HepG2 (cell line): ENCODE data around the gene RILPL1. TPM values are rescaled to one million over a fixed set of nuclear protein-coding genes. Genes with fewer than 3 reads are reported as not detected.

Experiments
- ATAC-seq: fragments of 200-7000 bp; cut with Tn5 transposase; 3 replicates; pipeline ENCODE4 v1.9.1; 2020; ENCODE audit warnings: mild to moderate bottlenecking, moderate library complexity
- BruUV-seq: library from RNA; stranded (reverse); fragments of 400-500 nt; replicated peaks from 2 replicates; lab custom pipeline; 2021; lab: Mats Ljungman, UMichigan
- CTCF ChIA-PET: fragments of 300-600 bp; formaldehyde crosslinking; extraction: SDS; loops from one replicate; lab custom pipeline; 2021; ENCODE audit warnings: low total read pairs, inconsistent platforms, low intra/inter-chr PET ratio; lab: Yijun Ruan, JAX
- POLR2A ChIA-PET: fragments of 350-600 bp; sonication (Branson Sonifier 250); formaldehyde crosslinking; loops from one replicate; lab custom pipeline; 2020; ENCODE audit warnings: antibody characterized with exemption, inconsistent platforms; lab: Yijun Ruan, JAX
- DNase-seq: peaks from one replicate; pipeline ENCODE4 v3.0.0-alpha.2; 2015; ENCODE audit warnings: low spot score
- FAIRE-seq: peaks from 3 replicates; lab custom pipeline; 2011; peaks lifted over from hg19 to GRCh38; lab: Jason Lieb, UNC
- H2AFZ ChIP-seq: one replicate; pipeline ENCODE4 v1.6.1; 2011; ENCODE audit warnings: low read length, inconsistent platforms
- H3K27ac ChIP-seq: fragments of 300-600 bp; 3 replicates; pipeline ENCODE4 v1.8.0; 2011; ENCODE audit warnings: mixed run types, mild to moderate bottlenecking, mixed read lengths, low read length, inconsistent platforms; ENCODE audit not compliant: insufficient read depth; ENCODE audit errors: extremely low read length
- H3K27me3 ChIP-seq, 2 experiments: fragments of 200-600 bp in 1 of 2; 2 replicates in 1 of 2; 3 replicates in 1 of 2; pipeline versions ENCODE4 v1.6.0 to v1.8.0; 2011; ENCODE audit warnings: low read length in 2 of 2, mild to moderate bottlenecking in 2 of 2, moderate library complexity in 2 of 2, inconsistent platforms in 1 of 2; ENCODE audit not compliant: insufficient read depth in 2 of 2, control insufficient read depth in 1 of 2
- H3K36me3 ChIP-seq, 2 experiments: fragments of 200-600 bp in 1 of 2; replicated peaks in 1 of 2; 2 replicates in 1 of 2; 3 replicates in 1 of 2; pipeline versions ENCODE4 v1.5.1 to v1.8.0; 2011; ENCODE audit warnings: low read length in 2 of 2, inconsistent platforms in 1 of 2; ENCODE audit not compliant: insufficient read depth in 2 of 2, control insufficient read depth in 1 of 2
- H3K4me1 ChIP-seq: 2 replicates; pipeline ENCODE4 v1.5.1; 2012; ENCODE audit warnings: low read length, inconsistent platforms; ENCODE audit not compliant: insufficient read depth
- H3K4me2 ChIP-seq: 2 replicates; pipeline ENCODE4 v1.6.0; 2011; ENCODE audit warnings: low read depth, low read length, inconsistent platforms
- H3K4me3 ChIP-seq, 3 experiments: fragments of 200-600 bp in 1 of 3; sonication (generic), shearing (Covaris generic) in 1 of 3; replicated peaks in 1 of 3; 2 replicates each; pipeline ENCODE4 v1.5.1; 2011 to 2016; ENCODE audit warnings: low read length in 3 of 3, inconsistent platforms in 2 of 3, low read depth in 2 of 3, mild to moderate bottlenecking in 2 of 3, control low read depth in 1 of 3, mixed read lengths in 1 of 3; ENCODE audit not compliant: insufficient read depth in 1 of 3
- H3K79me2 ChIP-seq: one replicate; pipeline ENCODE4 v1.6.1; 2011; ENCODE audit warnings: low read length, inconsistent platforms; ENCODE audit not compliant: insufficient read depth
- H3K9ac ChIP-seq: 2 replicates; pipeline ENCODE4 v1.6.0; 2011; ENCODE audit warnings: mild to moderate bottlenecking, low read depth, low read length, inconsistent platforms; ENCODE audit not compliant: insufficient read depth
- H3K9me3 ChIP-seq: 2 replicates; pipeline ENCODE4 v1.5.1; 2012; ENCODE audit warnings: mild to moderate bottlenecking, low read length
- H4K20me1 ChIP-seq: 2 replicates; pipeline ENCODE4 v1.6.0; 2011; ENCODE audit warnings: inconsistent platforms, mild to moderate bottlenecking, low read length, moderate library complexity; ENCODE audit not compliant: insufficient read depth
- CEBPG ChIP-seq: IDR thresholded peaks from 2 replicates; pipeline ENCODE4 v1.6.1; 2016
- CREB1 ChIP-seq, 2 experiments: fragments of 450-650 bp in 1 of 2; IDR thresholded peaks; 2 replicates each; pipeline ENCODE4 v1.6.1; 2016 to 2017; ENCODE audit warnings: control low read depth in 1 of 2, mild to moderate bottlenecking in 1 of 2, missing compliant biosample characterization in 1 of 2, missing genetic modification characterization in 1 of 2
- CREM ChIP-seq, 2 experiments: sonication (generic) in 1 of 2; formaldehyde crosslinking in 1 of 2; IDR thresholded peaks; 2 replicates each; pipeline versions ENCODE4 v1.4.0 to v1.6.1; 2016 to 2020; ENCODE audit warnings: antibody characterized with exemption in 1 of 2, mild to moderate bottlenecking in 1 of 2, missing genetic modification reagents in 1 of 2
- CSRNP2 ChIP-seq: sonication (generic); formaldehyde crosslinking; conservative IDR thresholded peaks from 2 replicates; pipeline ENCODE4 v1.8.0; 2022; ENCODE audit warnings: low read depth, missing genetic modification reagents
- HOXA3 ChIP-seq: sonication (generic); formaldehyde crosslinking; IDR thresholded peaks from 2 replicates; pipeline ENCODE4 v1.5.0; 2020; ENCODE audit warnings: missing genetic modification reagents
- IRF2 ChIP-seq: IDR thresholded peaks from 2 replicates; pipeline ENCODE4 v1.6.1; 2018; ENCODE audit warnings: missing genetic modification reagents, missing compliant biosample characterization
- NR2F1 ChIP-seq, 2 experiments: fragments of 450-650 bp in 1 of 2; formaldehyde crosslinking in 1 of 2; IDR thresholded peaks; 2 replicates each; pipeline versions ENCODE4 v1.5.0 to v1.6.1; 2016 to 2020; ENCODE audit warnings: mild to moderate bottlenecking in 1 of 2, missing compliant biosample characterization in 1 of 2, missing genetic modification reagents in 1 of 2, moderate library complexity in 1 of 2
- POLR2G ChIP-seq: fragments of 200-400 bp; formaldehyde crosslinking; IDR thresholded peaks from 2 replicates; pipeline ENCODE4 v1.6.1; 2018; ENCODE audit warnings: mild to moderate bottlenecking, low read depth, low read length, moderate library complexity
- SAP130 ChIP-seq: IDR thresholded peaks from 2 replicates; pipeline ENCODE4 v1.6.1; 2016; ENCODE audit warnings: low read depth
- SOX6 ChIP-seq, 2 experiments: fragments of 450-650 bp in 1 of 2; sonication (generic) in 1 of 2; formaldehyde crosslinking in 1 of 2; IDR thresholded peaks; 2 replicates each; pipeline versions ENCODE4 v1.4.0 to v1.6.1; 2017 to 2020; ENCODE audit warnings: antibody characterized with exemption in 1 of 2, mild to moderate bottlenecking in 1 of 2, missing genetic modification reagents in 1 of 2
- ZNF12 ChIP-seq: sonication (generic); formaldehyde crosslinking; IDR thresholded peaks from 2 replicates; pipeline ENCODE4 v1.5.0; 2020; ENCODE audit warnings: missing genetic modification reagents
- ZNF609 ChIP-seq: sonication (generic); formaldehyde crosslinking; IDR thresholded peaks from 2 replicates; pipeline ENCODE4 v1.4.0; 2020; ENCODE audit warnings: mild to moderate bottlenecking, missing genetic modification reagents, borderline replicate concordance
- ZNF660 ChIP-seq: sonication (generic); formaldehyde crosslinking; IDR thresholded peaks from 2 replicates; pipeline ENCODE4 v1.5.1; 2020; ENCODE audit warnings: mild to moderate bottlenecking, low read depth, missing genetic modification reagents, borderline replicate concordance
- WGBS: methylation state at CpG from one replicate; pipeline ENCODE4 v1.1.6; 2017; ENCODE audit warnings: low lambda C conversion rate; 5-methylcytosine and 5-hydroxymethylcytosine counted together
- in situ Hi-C: cut with HindIII; loops from 2 replicates; pipeline ENCODE4 v1.10.0; 2017; ENCODE audit warnings: low pct_unique_long_range_greater_than_20kb; ENCODE audit not compliant: extremely low pct_ligation_motif_present
- intact Hi-C: fragments of 100-400 bp; cut with micrococcal nuclease; formaldehyde crosslinking; loops from one replicate; pipeline ENCODE4 v1.10.0; 2022; ENCODE audit not compliant: unreplicated experiment
- polyA plus RNA-seq, 8 experiments: library from polyadenylated mRNA; depleted of rRNA in 3 of 8; stranded (reverse) in 7 of 8; unstranded in 1 of 8; fragments of >200 nt; fragmentation: Illumina TruSeq in 4 of 8; extraction: Trizol in 4 of 8; gene quantifications; 2 replicates each; pipeline versions ENCODE4 v1.2.1 to v1.2.3, GENCODE V29; 2011 to 2016; ENCODE audit warnings: low read depth in 4 of 8, missing spikeins in 1 of 8, mixed read lengths in 1 of 8; ENCODE audit not compliant: insufficient read depth in 1 of 8
- total RNA-seq, 5 experiments: library from RNA; depleted of rRNA; stranded (reverse); fragments of >200 nt; fragmentation: Illumina TruSeq; extraction: Trizol; gene quantifications; 2 replicates each; pipeline ENCODE4 v1.2.3, GENCODE V29; 2016; ENCODE audit warnings: low read depth in 1 of 5
- TF ChIP-seq, protein P1 (sequence below): IDR thresholded peaks from 2 replicates; pipeline ENCODE4 v1.6.1; 2018; ENCODE audit warnings: missing genetic modification reagents, mild to moderate bottlenecking, missing compliant biosample characterization

RILPL1 gene
- total and polyA plus RNA-seq, 2 of the 13 experiments (the other 11 are each of a cell fraction or from before 2014, with no cell fraction given) = 5.8 to 28.4 TPM

GRCh38 chr12:123572391-123572790, 38.9 kb upstream of the RILPL1 start (continued):
- TF ChIP-seq SOX6 (IDR thresholded peaks at IDR 0.05) (no peak), SOX6 (CRISPR knock-in tag; IDR thresholded peaks at IDR 0.05) (no peak), CSRNP2 (CRISPR knock-in tag) (no peak), ZNF660 (CRISPR knock-in tag) (no peak), NR2F1 (CRISPR knock-in tag; IDR thresholded peaks at IDR 0.05) (no peak)
- TF ChIP-seq, protein P1, sequence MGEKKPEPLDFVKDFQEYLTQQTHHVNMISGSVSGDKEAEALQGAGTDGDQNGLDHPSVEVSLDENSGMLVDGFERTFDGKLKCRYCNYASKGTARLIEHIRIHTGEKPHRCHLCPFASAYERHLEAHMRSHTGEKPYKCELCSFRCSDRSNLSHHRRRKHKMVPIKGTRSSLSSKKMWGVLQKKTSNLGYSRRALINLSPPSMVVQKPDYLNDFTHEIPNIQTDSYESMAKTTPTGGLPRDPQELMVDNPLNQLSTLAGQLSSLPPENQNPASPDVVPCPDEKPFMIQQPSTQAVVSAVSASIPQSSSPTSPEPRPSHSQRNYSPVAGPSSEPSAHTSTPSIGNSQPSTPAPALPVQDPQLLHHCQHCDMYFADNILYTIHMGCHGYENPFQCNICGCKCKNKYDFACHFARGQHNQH (CRISPR knock-in tag) = no peak

DNA sequence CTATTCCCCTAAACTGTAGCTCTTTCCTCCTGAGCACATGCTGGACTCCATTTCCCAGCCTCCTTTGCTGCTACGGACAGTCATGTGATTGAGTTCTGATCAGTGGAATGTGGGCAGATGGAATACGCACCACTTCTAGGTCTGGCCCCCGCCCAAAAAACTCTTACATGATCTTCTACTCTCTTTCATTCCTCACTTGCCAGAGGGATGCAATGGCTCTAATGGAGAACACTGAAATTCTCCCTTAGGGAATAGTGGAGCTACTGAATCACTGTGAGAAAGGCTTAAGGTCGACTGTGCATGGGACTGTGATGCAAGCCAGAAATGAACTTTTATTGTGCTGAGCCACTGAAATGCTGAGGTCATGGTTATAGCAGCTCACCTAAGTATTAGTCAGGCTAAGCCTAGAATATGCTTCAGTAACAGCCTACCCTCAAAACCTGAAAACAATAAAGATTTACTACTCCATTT, 37.9 kb upstream of the RILPL1 start:
- in situ Hi-C loops = no loop called here
- 0 out of 2 replicates have a peak overlapping the region, but pooled peaks have one; percentile 1 for H3K9ac ChIP-seq
- ChIA-PET POLR2A (interaction anchor here (0.6 to 2.2 kb wide), 8 partner anchors 8 to 339 kb away, joined by 3 to 13 read pairs (median 4); partner anchors contain the start of genes ATP6V0A2, MPHOSPH9 and MTRFR), CTCF (no interaction called here)
- no peak overlapping the region for H2AFZ ChIP-seq
- H3K27ac ChIP-seq = no peak overlapping the region
- peaks cover 29% of the 10 kb centered on the region for H3K4me1 ChIP-seq
- H4K20me1 ChIP-seq = no peaks in the 10 kb centered on the region
- peak overlapping the region; percentile 72 for H3K4me2 ChIP-seq
- DNase-seq (peak; percentile 56), FAIRE-seq (peak; percentile 91), ATAC-seq (peak; percentile 93)
- no TSS peak for BruUV-seq
- peak overlapping the region; percentile 37 to 56 (median 38); a peak in 5 of 6 replicates for H3K4me3 ChIP-seq
- no peaks in the 10 kb centered on the region for H3K79me2 ChIP-seq
- 1% methylated on average over 4 of the region's 4 CpGs for WGBS
- H3K27me3 ChIP-seq = no peaks in the 10 kb centered on the region; a peak in 1 of 5 replicates
- intact Hi-C loops = loop anchor here (2.0 kb wide), 1 partner anchor 37 kb away; no protein-coding TSS in a partner anchor
- H3K36me3 ChIP-seq = no peaks in the 10 kb centered on the region
- no peaks in the 10 kb centered on the region for H3K9me3 ChIP-seq
- peak; percentile 63; the same call in 1 of the 2 replicates for TF ChIP-seq CREM (IDR thresholded peaks at IDR 0.05)
- no peak for TF ChIP-seq CREM (CRISPR knock-in tag; IDR thresholded peaks at IDR 0.05)
- peak; percentile 46; the same call in 1 of the 2 replicates for TF ChIP-seq POLR2G
- peak; percentile 47; the same call in 1 of the 2 replicates for TF ChIP-seq HOXA3
- peak; percentile 72 for TF ChIP-seq SAP130 (CRISPR knock-in tag)
- TF ChIP-seq ZNF609 = no peak
- TF ChIP-seq ZNF12 (CRISPR knock-in tag) = peak; percentile 99
- TF ChIP-seq IRF2 (CRISPR knock-in tag) = peak; percentile 53; the same call in 1 of the 2 replicates
- TF ChIP-seq CEBPG = peak; percentile 27; the same call in 1 of the 2 replicates
- no peak for TF ChIP-seq CREB1 (IDR thresholded peaks at IDR 0.05)
- peak; percentile 62 for TF ChIP-seq CREB1 (CRISPR knock-in tag; IDR thresholded peaks at IDR 0.05)
